Measurements from ENCODE around the gene OR2M5. TPM values are rescaled to one million over a fixed set of nuclear protein-coding genes. Genes with fewer than 3 reads are reported as not detected.

Gene OR2M5
- polyA plus RNA-seq, 1 donor (not counting 4 experiments of a cell fraction or from before 2014, with no cell fraction given) = not detected

DNA sequence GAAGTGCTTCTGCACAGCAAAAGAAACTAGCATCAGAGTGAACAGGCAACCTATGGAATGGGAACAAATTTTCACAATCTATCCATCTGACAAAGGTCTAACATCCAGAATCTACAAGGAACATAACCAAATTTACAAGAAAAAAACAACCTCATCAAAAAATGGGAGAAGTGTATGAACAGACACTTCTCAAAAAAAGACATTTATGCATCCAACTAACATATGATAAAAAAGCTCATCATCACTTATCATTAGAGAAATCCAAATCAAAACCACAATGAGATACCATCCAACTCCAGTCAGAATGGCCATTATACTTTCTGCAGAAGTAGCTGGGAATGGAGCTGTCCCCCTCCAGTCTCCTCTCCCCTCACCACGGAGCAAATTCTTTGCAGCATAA is 49.2 kb downstream of the OR2M5 start:
- FAIRE-seq (no peak), DNase-seq (ENCODE audit: low read depth, low spot score) (no peak)
- Histone ChIP-seq H3K4me3 (ENCODE audit: control insufficient read depth in 2 of 3, extremely low read depth in 1 of 3, insufficient read depth in 2 of 3, low read depth in 1 of 3, low read length in 3 of 3) (no peak overlapping the region), H3K4me2 (ENCODE audit: control insufficient read depth, extremely low read depth, insufficient read depth, low read depth, low read length) (no peak overlapping the region), H3K9me1 (ENCODE audit: control insufficient read depth, extremely low read depth, insufficient read depth, low read length) (no peaks in the 10 kb centered on the region), H3K27me3 (ENCODE audit: control insufficient read depth, extremely low read depth, insufficient read depth, low read length) (no peaks in the 10 kb centered on the region), H3K36me3 (ENCODE audit: control insufficient read depth in 2 of 2, extremely low read depth in 1 of 2, insufficient read depth in 2 of 2, low read length in 2 of 2) (no peaks in the 10 kb centered on the region), H3K9ac (ENCODE audit: control insufficient read depth, extremely low read depth, insufficient read depth, low read length) (no peak overlapping the region), H4K20me1 (ENCODE audit: control insufficient read depth, extremely low read depth, insufficient read depth, low read length) (no peaks in the 10 kb centered on the region), H3K4me1 (ENCODE audit: control insufficient read depth, extremely low read depth, insufficient read depth, low read length) (no peaks in the 10 kb centered on the region), H3K79me2 (ENCODE audit: control insufficient read depth, insufficient read depth, low read length) (no peaks in the 10 kb centered on the region), H2AFZ (ENCODE audit: control insufficient read depth, low read length) (no peak overlapping the region), H3K27ac (ENCODE audit: control insufficient read depth, insufficient read depth, low read length) (no peak overlapping the region), H3K9me3 (ENCODE audit: control insufficient read depth, low read depth, low read length) (no peaks in the 10 kb centered on the region)
- TF ChIP-seq EZH2 (IDR thresholded peaks at IDR 0.05; ENCODE audit: low read length) = no peak
- TF ChIP-seq, protein P1, sequence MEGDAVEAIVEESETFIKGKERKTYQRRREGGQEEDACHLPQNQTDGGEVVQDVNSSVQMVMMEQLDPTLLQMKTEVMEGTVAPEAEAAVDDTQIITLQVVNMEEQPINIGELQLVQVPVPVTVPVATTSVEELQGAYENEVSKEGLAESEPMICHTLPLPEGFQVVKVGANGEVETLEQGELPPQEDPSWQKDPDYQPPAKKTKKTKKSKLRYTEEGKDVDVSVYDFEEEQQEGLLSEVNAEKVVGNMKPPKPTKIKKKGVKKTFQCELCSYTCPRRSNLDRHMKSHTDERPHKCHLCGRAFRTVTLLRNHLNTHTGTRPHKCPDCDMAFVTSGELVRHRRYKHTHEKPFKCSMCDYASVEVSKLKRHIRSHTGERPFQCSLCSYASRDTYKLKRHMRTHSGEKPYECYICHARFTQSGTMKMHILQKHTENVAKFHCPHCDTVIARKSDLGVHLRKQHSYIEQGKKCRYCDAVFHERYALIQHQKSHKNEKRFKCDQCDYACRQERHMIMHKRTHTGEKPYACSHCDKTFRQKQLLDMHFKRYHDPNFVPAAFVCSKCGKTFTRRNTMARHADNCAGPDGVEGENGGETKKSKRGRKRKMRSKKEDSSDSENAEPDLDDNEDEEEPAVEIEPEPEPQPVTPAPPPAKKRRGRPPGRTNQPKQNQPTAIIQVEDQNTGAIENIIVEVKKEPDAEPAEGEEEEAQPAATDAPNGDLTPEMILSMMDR (optimal IDR thresholded peaks at IDR 0.05 in 1 of 3, IDR thresholded peaks at IDR 0.05 in 1 of 3, conservative IDR thresholded peaks at IDR 0.05 in 1 of 3; ENCODE audit: extremely low read depth in 1 of 3, insufficient read depth in 2 of 3, low read length in 3 of 3) = no peak
- dilution Hi-C loops (cut with MboI; ENCODE audit: extremely low pct_ligation_motif_present, low sequenced_read_pairs) = no loop called here

Other genes with a start within 250 kb of the OR2M5 start
- gene OR2W3, start 249.6 kb upstream of the OR2M5 start, polyA plus RNA-seq = 0.08 to 0.21 TPM (median 0.18 TPM) in 3 replicates
- not detected in 3 replicates for gene OR2T8, start 224.9 kb upstream of the OR2M5 start, polyA plus RNA-seq
- not detected in 3 replicates for gene OR2AJ1, start 220.3 kb upstream of the OR2M5 start, polyA plus RNA-seq
- not detected in 3 replicates for gene OR2L8, start 196.3 kb upstream of the OR2M5 start, polyA plus RNA-seq
- gene OR2AK2, start 179.9 kb upstream of the OR2M5 start, polyA plus RNA-seq = not detected in 3 replicates
- gene OR2L5, start 131.5 kb upstream of the OR2M5 start, polyA plus RNA-seq = not detected in 3 replicates
- 0.03 TPM in 1 of 3 replicates, not detected in the others for gene OR2L2, start 115.1 kb upstream of the OR2M5 start, polyA plus RNA-seq
- gene OR2L3, start 98.3 kb upstream of the OR2M5 start, polyA plus RNA-seq = not detected in 3 replicates
- gene OR2L13, start 50.0 kb upstream of the OR2M5 start, polyA plus RNA-seq = not detected in 3 replicates
- not detected in 3 replicates for gene OR2M2, start 29.7 kb downstream of the OR2M5 start, polyA plus RNA-seq
- not detected in 3 replicates for gene OR2M3, start 52.1 kb downstream of the OR2M5 start, polyA plus RNA-seq
- not detected in 3 replicates for gene OR2M4, start 86.3 kb downstream of the OR2M5 start, polyA plus RNA-seq
- not detected in 3 replicates for gene OR2T33, start 132.8 kb downstream of the OR2M5 start, polyA plus RNA-seq
- not detected in 3 replicates for gene OR2T12, start 158.3 kb downstream of the OR2M5 start, polyA plus RNA-seq
- gene OR2M7, start 179.4 kb downstream of the OR2M5 start, polyA plus RNA-seq = not detected in 3 replicates
- not detected in 3 replicates for gene OR14C36, start 203.6 kb downstream of the OR2M5 start, polyA plus RNA-seq
- gene OR2T4, start 216.5 kb downstream of the OR2M5 start, polyA plus RNA-seq = not detected in 3 replicates
- not detected in 3 replicates for gene OR2T6, start 230.6 kb downstream of the OR2M5 start, polyA plus RNA-seq